ENCODE results near the gene RASSF4. TPM values are rescaled to one million over a fixed set of nuclear protein-coding genes. Genes with fewer than 3 reads are reported as not detected.

RASSF4 gene
- total and polyA plus RNA-seq, 2 donors (not counting 3 experiments of a cell fraction or from before 2014, with no cell fraction given): 7.6 to 8.2 TPM

DNA sequence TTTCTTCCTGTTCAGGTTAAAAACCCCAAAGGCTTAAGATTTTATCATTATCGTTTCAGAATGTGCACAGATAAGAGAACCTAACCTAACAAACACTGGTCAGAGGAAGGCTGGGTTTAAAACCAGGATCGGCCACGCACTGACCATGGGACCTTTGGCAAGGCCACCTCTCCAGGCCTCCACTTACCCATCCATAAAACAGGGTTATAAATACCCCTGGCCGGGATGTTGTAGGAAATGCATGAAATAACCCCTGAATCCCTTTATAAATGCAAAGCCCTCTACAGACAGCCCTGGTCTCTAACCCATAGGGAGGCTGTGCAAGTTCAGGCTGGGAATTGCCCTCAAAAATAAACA is 18.6 kb downstream of the RASSF4 start:
- ChIA-PET POLR2A (interaction anchor here (0.7 to 2.2 kb wide), 8 partner anchors 11 to 45 kb away, joined by 4 to 48 read pairs (median 8); partner anchors contain the start of gene ZNF22), CTCF (interaction anchor here (0.8 to 1.7 kb wide), 5 partner anchors 12 to 45 kb away, joined by 3 to 11 read pairs (median 7); no protein-coding TSS in a partner anchor)
- intact Hi-C loops (cut with micrococcal nuclease) (loop anchor here (1.0 to 10.0 kb wide), 3 partner anchors 18 to 1303 kb away; no protein-coding TSS in a partner anchor), dilution Hi-C loops (cut with MboI; ENCODE audit: extremely low pct_ligation_motif_present, low sequenced_read_pairs) (no loop called here)
- Histone ChIP-seq H3K27ac (ENCODE audit: insufficient read depth, low read depth, low read length) (peak overlapping the region; percentile 43), H3K36me3 (ENCODE audit: control insufficient read depth in 2 of 2, extremely low read depth in 1 of 2, insufficient read depth in 2 of 2, low read length in 2 of 2) (peaks cover 0 to 11% of the 10 kb centered on the region in 2 experiments), H3K9me3 (replicated peaks; ENCODE audit: control insufficient read depth, insufficient read depth, low read length) (no peaks in the 10 kb centered on the region), H4K20me1 (replicated peaks; ENCODE audit: control insufficient read depth, extremely low read depth, insufficient read depth, low read length) (no peaks in the 10 kb centered on the region), H3K9ac (replicated peaks; ENCODE audit: extremely low read depth, insufficient read depth, low read length) (peak overlapping the region; percentile 70), H2AFZ (ENCODE audit: low read depth, low read length) (no peak overlapping the region), H3K4me1 (ENCODE audit: control insufficient read depth, extremely low read depth, insufficient read depth, low read length) (peaks cover 49% of the 10 kb centered on the region), H3K27me3 (ENCODE audit: control insufficient read depth in 2 of 2, insufficient read depth in 2 of 2, low read length in 2 of 2) (no peaks in the 10 kb centered on the region), H3K9me1 (replicated peaks; ENCODE audit: control insufficient read depth, extremely low read depth, insufficient read depth, low read length) (no peaks in the 10 kb centered on the region), H3K4me3 (replicated peaks in 1 of 3; ENCODE audit: insufficient read depth in 1 of 3, low read depth in 1 of 3, low read length in 3 of 3) (peak overlapping the region in 2 of 3 experiments; percentile 58 to 82), H3K4me2 (ENCODE audit: insufficient read depth, low read length) (peak overlapping the region; percentile 55), H3K79me2 (ENCODE audit: control insufficient read depth, insufficient read depth, low read length) (no peaks in the 10 kb centered on the region)
- DNase-seq (ENCODE audit: low read depth, low spot score) (no peak), FAIRE-seq (no peak)
- BruUV-seq (replicated peaks): TSS peak; percentile 64
- TF ChIP-seq GATA2 (IDR thresholded peaks at IDR 0.05; ENCODE audit: insufficient read depth, insufficient read length, low read depth, low read length): no peak
- no peak for TF ChIP-seq POLR2A (IDR thresholded peaks at IDR 0.05; ENCODE audit: low read depth, low read length)
- TF ChIP-seq MYC (IDR thresholded peaks at IDR 0.05; ENCODE audit: low read depth, low read length): no peak
- TF ChIP-seq, protein P1, sequence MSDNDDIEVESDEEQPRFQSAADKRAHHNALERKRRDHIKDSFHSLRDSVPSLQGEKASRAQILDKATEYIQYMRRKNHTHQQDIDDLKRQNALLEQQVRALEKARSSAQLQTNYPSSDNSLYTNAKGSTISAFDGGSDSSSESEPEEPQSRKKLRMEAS (IDR thresholded peaks at IDR 0.05; ENCODE audit: insufficient read depth, insufficient read length): no peak
- no peak for TF ChIP-seq POLR2AphosphoS5 (IDR thresholded peaks at IDR 0.05; ENCODE audit: insufficient read depth, low read depth, low read length)
- TF ChIP-seq, protein P2, sequence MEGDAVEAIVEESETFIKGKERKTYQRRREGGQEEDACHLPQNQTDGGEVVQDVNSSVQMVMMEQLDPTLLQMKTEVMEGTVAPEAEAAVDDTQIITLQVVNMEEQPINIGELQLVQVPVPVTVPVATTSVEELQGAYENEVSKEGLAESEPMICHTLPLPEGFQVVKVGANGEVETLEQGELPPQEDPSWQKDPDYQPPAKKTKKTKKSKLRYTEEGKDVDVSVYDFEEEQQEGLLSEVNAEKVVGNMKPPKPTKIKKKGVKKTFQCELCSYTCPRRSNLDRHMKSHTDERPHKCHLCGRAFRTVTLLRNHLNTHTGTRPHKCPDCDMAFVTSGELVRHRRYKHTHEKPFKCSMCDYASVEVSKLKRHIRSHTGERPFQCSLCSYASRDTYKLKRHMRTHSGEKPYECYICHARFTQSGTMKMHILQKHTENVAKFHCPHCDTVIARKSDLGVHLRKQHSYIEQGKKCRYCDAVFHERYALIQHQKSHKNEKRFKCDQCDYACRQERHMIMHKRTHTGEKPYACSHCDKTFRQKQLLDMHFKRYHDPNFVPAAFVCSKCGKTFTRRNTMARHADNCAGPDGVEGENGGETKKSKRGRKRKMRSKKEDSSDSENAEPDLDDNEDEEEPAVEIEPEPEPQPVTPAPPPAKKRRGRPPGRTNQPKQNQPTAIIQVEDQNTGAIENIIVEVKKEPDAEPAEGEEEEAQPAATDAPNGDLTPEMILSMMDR (IDR thresholded peaks at IDR 0.05; ENCODE audit: extremely low read depth in 1 of 2, insufficient read depth in 1 of 2, low read depth in 1 of 2, low read length in 2 of 2): no peak
- TF ChIP-seq FOS (IDR thresholded peaks at IDR 0.05; ENCODE audit: borderline replicate concordance, insufficient read depth, low read length): no peak
- no peak for TF ChIP-seq EZH2 (IDR thresholded peaks at IDR 0.05; ENCODE audit: borderline replicate concordance, low read depth, low read length, severe bottlenecking)
- no peak for TF ChIP-seq JUN (IDR thresholded peaks at IDR 0.05; ENCODE audit: borderline replicate concordance, insufficient read depth, insufficient read length, low read depth)
